Spleen (tissue), 13 donors: ENCODE results near the gene SUCLG2. TPM values are rescaled to one million over a fixed set of nuclear protein-coding genes. Genes with fewer than 3 reads are reported as not detected.

Source experiments
- DNase-seq: peaks from one replicate; pipeline ENCODE4 v3.0.0-alpha.2; 2020
- H3K27ac ChIP-seq, 8 donors: fragments of 200-600 bp; sonication (generic) in 7 of 8; 1 replicate in 4 of 8; 2 replicates in 4 of 8; pipeline versions ENCODE4 v1.5.0 to v1.8.0; 2016 to 2021; ENCODE audit warnings: inconsistent platforms in 4 of 8, mild to moderate bottlenecking in 4 of 8, moderate library complexity in 1 of 8
- H3K27me3 ChIP-seq, 7 donors: fragments of 200-600 bp; sonication (generic) in 6 of 7; replicated peaks in 1 of 7; 1 replicate in 4 of 7; 2 replicates in 3 of 7; pipeline versions ENCODE4 v1.5.0 to v1.8.0; 2016 to 2021; ENCODE audit warnings: inconsistent platforms in 3 of 7, mild to moderate bottlenecking in 1 of 7
- H3K36me3 ChIP-seq, 6 donors: fragments of 200-600 bp; sonication (generic) in 5 of 6; 1 replicate in 4 of 6; 2 replicates in 2 of 6; pipeline versions ENCODE4 v1.5.0 to v1.8.0; 2016 to 2021; ENCODE audit warnings: inconsistent platforms in 2 of 6
- H3K4me1 ChIP-seq, 6 donors: fragments of 200-600 bp; sonication (generic) in 5 of 6; 1 replicate in 3 of 6; 2 replicates in 3 of 6; pipeline versions ENCODE4 v1.5.0 to v1.8.0; 2016 to 2021; ENCODE audit warnings: inconsistent platforms in 3 of 6
- H3K4me3 ChIP-seq, 8 donors: fragments of 200-600 bp; sonication (generic) in 7 of 8; 1 replicate in 4 of 8; 2 replicates in 4 of 8; pipeline versions ENCODE4 v1.5.0 to v1.8.0; 2016 to 2021; ENCODE audit warnings: inconsistent platforms in 4 of 8, mild to moderate bottlenecking in 4 of 8, moderate library complexity in 2 of 8
- H3K9me3 ChIP-seq, 8 donors: fragments of 200-600 bp; sonication (generic) in 7 of 8; 1 replicate in 4 of 8; 2 replicates in 4 of 8; pipeline versions ENCODE4 v1.5.0 to v1.8.0; 2016 to 2021; ENCODE audit warnings: inconsistent platforms in 4 of 8
- CTCF ChIP-seq, 11 experiments: fragments of 200-600 bp in 7 of 11; fragments of 450-650 bp in 4 of 11; sonication (generic) in 4 of 11; IDR thresholded peaks in 8 of 11; conservative IDR thresholded peaks in 3 of 11; 1 replicate in 7 of 11; 2 replicates in 4 of 11; pipeline versions ENCODE4 v1.4.0 to v1.8.0; 2016 to 2021; ENCODE audit warnings: antibody characterized with exemption in 11 of 11, inconsistent platforms in 4 of 11, mild to moderate bottlenecking in 1 of 11
- POLR2A ChIP-seq, 3 donors: fragments of 450-650 bp; IDR thresholded peaks; one replicate each; pipeline ENCODE4 v1.5.1; 2017; ENCODE audit warnings: antibody characterized with exemption in 3 of 3, mild to moderate bottlenecking in 1 of 3
- POLR2AphosphoS5 ChIP-seq, 3 donors: sonication (generic); formaldehyde crosslinking; IDR thresholded peaks; one replicate each; pipeline ENCODE4 v1.5.1; 2017; ENCODE audit warnings: antibody characterized with exemption in 3 of 3
- WGBS, 5 donors: extraction: QIAGEN DNeasy Blood & Tissue Kit in 3 of 5; methylation state at CpG; one replicate each; pipeline versions ENCODE4 v1.1.5 to v1.1.7; 2013 to 2018; 5-methylcytosine and 5-hydroxymethylcytosine counted together
- intact Hi-C: fragments of 100-400 bp; cut with DNase I; formaldehyde crosslinking; loops from one replicate; pipeline ENCODE4 v1.15.0; 2023; ENCODE audit warnings: low total_unique reads
- long read RNA-seq, 2 donors: transcript quantifications; one replicate each; lab custom pipeline, GENCODE V29; 2026
- polyA plus RNA-seq, 3 donors: library from polyadenylated mRNA; stranded (reverse); fragments of 200-250 nt; gene quantifications; one replicate each; pipeline ENCODE4 v1.2.1, GENCODE V29; 2013
- total RNA-seq, 7 donors: library from RNA; depleted of rRNA in 3 of 7; stranded (reverse); fragments of >200 nt in 3 of 7; fragmentation: NEBNext Ultra II Directional in 4 of 7; extraction: Animal tissue kit (Norgen Biotek cat#: 25700) in 4 of 7; gene quantifications; one replicate each; pipeline versions ENCODE4 v1.1.0 to v1.2.1, GENCODE V29; 2016 to 2021
- donor health status: healthy with polysubstance abuse.
- donor health status: DM: no; HTN: no; CAD: no; lungs with moderate emphysema.
- donor health status: DM: no; HTN: no; CAD: no.
- donor health status: Bipolar disorder and iron deficiency.
- donor health status: healthy.
- donor health status: DM: no; HTN: no; CAD: no.
- donor health status: DM: yes; HTN: yes; CAD: no.

Gene SUCLG2
- total RNA-seq (10 to 100 TPM; 53.3 to 75.6 (median 63.8) TPM), polyA plus RNA-seq (10 to 100 TPM; 31.5 to 45.1 (median 41.8) TPM)
- long read RNA-seq, donor 1, transcript SUCLG2-201 (11 exons, 2,352 nt) = major isoform, 18 of 29 reads
- long read RNA-seq, donor 1, partial matches to known transcripts = 11 of 29 reads
- long read RNA-seq, donor 1, other reads (novel, unspliced or antisense) = 0 of 29 reads
- long read RNA-seq, donor 2, transcript SUCLG2-201 (11 exons, 2,352 nt) = major isoform, 12 of 20 reads
- long read RNA-seq, donor 2, partial matches to known transcripts = 8 of 20 reads
- long read RNA-seq, donor 2, other reads (novel, unspliced or antisense) = 0 of 20 reads

- 0% methylated on average over 24 to 66 of the region's 66 CpGs for WGBS, 5 donors
- TF ChIP-seq CTCF (IDR thresholded peaks at IDR 0.05 in 8 of 11, conservative IDR thresholded peaks at IDR 0.05 in 3 of 11) = peak in 2 of 11 experiments; percentile 6 to 9
- no peak for TF ChIP-seq POLR2A (IDR thresholded peaks at IDR 0.05)
- peak; percentile 84 to 88 (median 88) for TF ChIP-seq POLR2AphosphoS5 (IDR thresholded peaks at IDR 0.05)
- intact Hi-C loops = no loop called here
Observed at GRCh38 chr3:67654099-67654843, at the start of gene SUCLG2. Gene SUCLG2, minus strand, starts transcription at chr3:67654612. Its CDS starts 26 bp downstream, at chr3:67654586.

GRCh38 chr3:67700596-67700995 is 46.2 kb upstream of the SUCLG2 start:
- Histone ChIP-seq H3K27ac (no peak overlapping the region), H3K27me3 (no peaks in the 10 kb centered on the region), H3K9me3 (no peaks in the 10 kb centered on the region), H3K4me1 (peaks cover 0 to 5% (median 0%) of the 10 kb centered on the region in 6 donors), H3K36me3 (no peaks in the 10 kb centered on the region), H3K4me3 (no peak overlapping the region)
- WGBS, 5 donors = 84 to 92% (median 91%) methylated on average over 4 of the region's 4 CpGs
- TF ChIP-seq POLR2A (IDR thresholded peaks at IDR 0.05) = no peak
- TF ChIP-seq CTCF (IDR thresholded peaks at IDR 0.05 in 8 of 11, conservative IDR thresholded peaks at IDR 0.05 in 3 of 11) = no peak
- no peak for TF ChIP-seq POLR2AphosphoS5 (IDR thresholded peaks at IDR 0.05)
- no peak for DNase-seq
- intact Hi-C loops = no loop called here

More at GRCh38 chr3:67654099-67654843, at the start of gene SUCLG2:
- Histone ChIP-seq H3K4me3 (peak within 1 kb of the TSS; percentile 66 to 98 (median 88)), H3K36me3 (no peaks in the 10 kb centered on the region), H3K9me3 (no peaks in the 10 kb centered on the region), H3K27ac (peak within 1 kb of the TSS; percentile 95 to 99 (median 98)), H3K27me3 (no peaks in the 10 kb centered on the region), H3K4me1 (peaks cover 22 to 75% (median 63%) of the 10 kb centered on the region in 6 donors)
- peak; percentile 97 for DNase-seq

- intact Hi-C loops = no loop called here
- Histone ChIP-seq H3K9me3 (no peaks in the 10 kb centered on the region), H3K36me3 (no peaks in the 10 kb centered on the region), H3K27me3 (no peaks in the 10 kb centered on the region), H3K27ac (no peak overlapping the region), H3K4me1 (peaks cover 0 to 5% (median 0%) of the 10 kb centered on the region in 6 donors), H3K4me3 (no peak overlapping the region)
- 87 to 98% (median 92%) methylated on average over 5 of the region's 5 CpGs for WGBS, 5 donors
- no peak for DNase-seq
- TF ChIP-seq CTCF (IDR thresholded peaks at IDR 0.05 in 8 of 11, conservative IDR thresholded peaks at IDR 0.05 in 3 of 11) (no peak), POLR2A (IDR thresholded peaks at IDR 0.05) (no peak), POLR2AphosphoS5 (IDR thresholded peaks at IDR 0.05) (no peak)
Observed at GRCh38 chr3:67699882-67700281, 45.5 kb upstream of the SUCLG2 start.

GRCh38 chr3:67692621-67693020 is 38.2 kb upstream of the SUCLG2 start:
- Histone ChIP-seq H3K27me3 (no peaks in the 10 kb centered on the region), H3K4me3 (no peak overlapping the region), H3K36me3 (no peaks in the 10 kb centered on the region), H3K27ac (no peak overlapping the region), H3K4me1 (no peaks in the 10 kb centered on the region), H3K9me3 (no peaks in the 10 kb centered on the region)
- intact Hi-C loops = no loop called here
- DNase-seq = no peak
- TF ChIP-seq POLR2A (IDR thresholded peaks at IDR 0.05) (no peak), CTCF (IDR thresholded peaks at IDR 0.05 in 8 of 11, conservative IDR thresholded peaks at IDR 0.05 in 3 of 11) (no peak), POLR2AphosphoS5 (IDR thresholded peaks at IDR 0.05) (no peak)
- WGBS, 5 donors = 60 to 71% (median 64%) methylated on average over 4 of the region's 4 CpGs
